Left ventricle myocardium inferior (tissue), 1 donor: Measurements from ENCODE around the gene WNT11. TPM values are rescaled to one million over a fixed set of nuclear protein-coding genes. Genes with fewer than 3 reads are reported as not detected.

Experiments used
- DNase-seq: peaks from one replicate; pipeline ENCODE4 v3.0.0-alpha.2; 2020
- H3K27ac ChIP-seq: fragments of 200-600 bp; replicated peaks from 2 replicates; pipeline ENCODE4 v1.8.0; 2021
- H3K27me3 ChIP-seq: fragments of 200-600 bp; 2 replicates; pipeline ENCODE4 v1.8.0; 2021; ENCODE audit warnings: low read depth
- H3K36me3 ChIP-seq: fragments of 200-600 bp; 2 replicates; pipeline ENCODE4 v1.8.0; 2021
- H3K4me1 ChIP-seq: fragments of 200-600 bp; 2 replicates; pipeline ENCODE4 v1.8.0; 2021
- H3K4me3 ChIP-seq: fragments of 200-600 bp; 2 replicates; pipeline ENCODE4 v1.8.0; 2021; ENCODE audit warnings: mild to moderate bottlenecking, moderate library complexity
- H3K9me3 ChIP-seq: fragments of 200-600 bp; replicated peaks from 2 replicates; pipeline ENCODE4 v1.8.0; 2021
- CTCF ChIP-seq: fragments of 200-600 bp; IDR thresholded peaks from 2 replicates; pipeline ENCODE4 v1.8.0; 2021; ENCODE audit warnings: antibody characterized with exemption, mild to moderate bottlenecking, borderline replicate concordance
- intact Hi-C: fragments of 100-400 bp; cut with micrococcal nuclease; formaldehyde crosslinking; loops from one replicate; pipeline ENCODE4 v1.11.0; 2022
- total RNA-seq: library from RNA; stranded (reverse); fragmentation: NEBNext Ultra II Directional; extraction: Animal tissue kit (Norgen Biotek cat#: 25700); gene quantifications from one replicate; pipeline ENCODE4 v1.2.1, GENCODE V29; 2021
- donor health status: DM: no; HTN: yes; CAD: no; lungs with severe emphysema.

WNT11 gene
- total RNA-seq, 1 donor from 2014 or later: 22.7 TPM

GRCh38 chr11:76158394-76159302 is 47.7 kb downstream of the WNT11 start:
- no peak for TF ChIP-seq CTCF
- H3K4me3 ChIP-seq: no peak overlapping the region
- DNase-seq: no peak
- H3K9me3 ChIP-seq: no peaks in the 10 kb centered on the region
- H3K4me1 ChIP-seq: peaks cover 22% of the 10 kb centered on the region
- no peak overlapping the region for H3K27ac ChIP-seq
- H3K27me3 ChIP-seq: no peaks in the 10 kb centered on the region
- intact Hi-C loops: no loop called here
- no peaks in the 10 kb centered on the region for H3K36me3 ChIP-seq

GRCh38 chr11:76157891-76158290 is 48.4 kb downstream of the WNT11 start:
- H3K9me3 ChIP-seq: no peaks in the 10 kb centered on the region
- H3K27ac ChIP-seq: no peak overlapping the region
- no peak for DNase-seq
- no peak overlapping the region for H3K4me3 ChIP-seq
- H3K36me3 ChIP-seq: no peaks in the 10 kb centered on the region
- peaks cover 30% of the 10 kb centered on the region for H3K4me1 ChIP-seq
- intact Hi-C loops: no loop called here
- TF ChIP-seq CTCF: no peak
- H3K27me3 ChIP-seq: no peaks in the 10 kb centered on the region

- Histone ChIP-seq H3K36me3 (no peaks in the 10 kb centered on the region), H3K4me3 (no peak overlapping the region), H3K27me3 (no peaks in the 10 kb centered on the region), H3K9me3 (no peaks in the 10 kb centered on the region), H3K27ac (no peak overlapping the region), H3K4me1 (peaks cover 30% of the 10 kb centered on the region)
- no peak for DNase-seq
- intact Hi-C loops: no loop called here
- TF ChIP-seq CTCF: no peak
Observed at GRCh38 chr11:76156971-76157427, 49.3 kb downstream of the WNT11 start.

GRCh38 chr11:76155500-76156227 is 50.6 kb downstream of the WNT11 start:
- Histone ChIP-seq H3K4me3 (no peak overlapping the region), H3K36me3 (no peaks in the 10 kb centered on the region), H3K4me1 (peaks cover 21% of the 10 kb centered on the region), H3K27me3 (no peaks in the 10 kb centered on the region), H3K9me3 (no peaks in the 10 kb centered on the region), H3K27ac (no peak overlapping the region)
- TF ChIP-seq CTCF: no peak
- intact Hi-C loops: no loop called here
- no peak for DNase-seq

- H3K4me3 ChIP-seq: no peak overlapping the region
- no peaks in the 10 kb centered on the region for H3K27me3 ChIP-seq
- H3K27ac ChIP-seq: no peak overlapping the region
- H3K9me3 ChIP-seq: no peaks in the 10 kb centered on the region
- no peak for TF ChIP-seq CTCF
- no peaks in the 10 kb centered on the region for H3K36me3 ChIP-seq
- intact Hi-C loops: loop anchor here (5.0 kb wide), 1 partner anchor 256 kb away; no protein-coding TSS in a partner anchor
- H3K4me1 ChIP-seq: peaks cover 20% of the 10 kb centered on the region
- no peak for DNase-seq
Observed at GRCh38 chr11:76153571-76153923, 52.8 kb downstream of the WNT11 start.
